GM19467 (cell line): ENCODE data around the gene GALNT16.

Experiments used
- ATAC-seq: cut with Tn5 transposase; IDR thresholded peaks from one replicate; pipeline ENCODE4 v1.9.1; 2021; ENCODE audit warnings: mild to moderate bottlenecking, moderate library complexity; ENCODE audit not compliant: unreplicated experiment

GALNT16 gene

DNA sequence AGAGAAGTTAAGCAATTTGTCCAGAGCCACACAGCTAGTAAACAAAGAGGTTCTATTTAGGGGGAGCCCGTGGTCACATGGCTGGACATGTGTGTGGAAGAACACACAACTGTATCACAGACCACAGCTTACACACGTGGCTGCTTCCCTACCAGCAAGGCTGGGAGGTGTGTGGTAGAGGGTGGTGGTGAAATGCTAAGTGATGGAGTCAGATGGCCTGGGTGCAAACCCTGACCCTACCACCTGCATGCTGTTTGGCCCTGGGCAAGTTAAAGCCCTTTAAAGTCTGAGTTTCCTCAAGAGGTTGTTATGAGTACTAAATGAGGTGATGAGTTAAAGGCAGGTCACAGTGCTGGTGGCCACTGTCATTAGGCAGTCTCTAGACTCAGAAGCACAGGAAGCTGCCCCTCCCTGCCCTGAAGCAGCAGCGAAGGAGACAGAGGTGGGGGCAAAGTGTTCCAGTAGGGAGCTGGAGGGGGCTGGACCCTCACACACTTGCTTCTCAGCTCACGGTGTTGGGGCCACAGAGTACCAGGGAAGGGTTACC, 73.9 kb downstream of the GALNT16 start:
- no peak for ATAC-seq

GRCh38 chr14:69334576-69334975, 74.6 kb downstream of the GALNT16 start:
- ATAC-seq, result no peak

- ATAC-seq, result no peak
Measured at GRCh38 chr14:69335371-69335771, 75.4 kb downstream of the GALNT16 start.

- ATAC-seq, result no peak
Measured at GRCh38 chr14:69337984-69338383, 78.0 kb downstream of the GALNT16 start.

DNA sequence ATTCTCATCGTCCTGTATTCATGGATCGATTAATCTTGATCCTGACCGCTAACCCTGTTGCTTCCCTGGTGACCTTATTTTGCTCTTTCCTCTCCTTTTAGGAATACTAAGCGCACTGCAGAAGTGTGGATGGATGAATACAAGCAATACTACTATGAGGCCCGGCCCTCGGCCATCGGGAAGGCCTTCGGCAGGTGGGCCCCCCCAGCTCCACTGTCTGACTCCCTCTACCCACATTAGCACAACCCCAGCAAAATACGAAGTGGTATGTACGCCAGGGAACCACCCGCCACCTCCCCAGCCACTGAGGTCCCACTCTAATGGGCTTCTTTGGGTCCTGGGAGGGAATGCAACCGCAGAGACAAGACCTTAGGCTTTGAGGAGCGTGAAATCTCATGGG, 79.5 kb downstream of the GALNT16 start:
- no peak for ATAC-seq

DNA sequence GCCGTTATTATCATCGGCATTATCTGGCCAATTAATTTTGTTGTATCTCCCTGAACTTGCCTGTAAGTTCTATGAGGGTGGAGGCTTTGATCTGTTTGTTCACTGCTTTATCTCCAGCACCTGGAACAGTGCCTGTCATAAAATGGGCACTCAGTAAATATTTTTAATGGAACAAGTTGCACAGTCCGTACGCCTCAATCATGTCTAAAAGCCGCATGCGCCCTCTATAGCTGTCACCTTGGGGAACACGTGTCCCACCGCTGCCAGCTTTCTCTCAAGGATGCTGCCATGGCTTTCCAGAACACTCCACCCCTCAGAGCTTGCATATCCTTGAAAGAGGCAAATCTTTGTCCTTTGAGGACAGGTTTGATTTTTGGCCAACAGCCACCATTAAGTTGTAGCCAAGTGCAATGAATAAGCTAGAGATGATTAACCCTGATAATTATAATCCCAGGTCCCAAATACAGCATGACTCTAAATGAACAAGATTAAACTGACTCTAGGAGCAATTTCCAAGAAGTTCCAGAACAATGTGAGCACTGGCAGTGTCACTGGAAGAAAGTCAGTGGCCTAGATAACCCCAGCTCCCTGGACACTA, 83.1 kb downstream of the GALNT16 start:
- no peak for ATAC-seq

GRCh38 chr14:69344171-69344570, 84.2 kb downstream of the GALNT16 start:
- no peak for ATAC-seq

DNA sequence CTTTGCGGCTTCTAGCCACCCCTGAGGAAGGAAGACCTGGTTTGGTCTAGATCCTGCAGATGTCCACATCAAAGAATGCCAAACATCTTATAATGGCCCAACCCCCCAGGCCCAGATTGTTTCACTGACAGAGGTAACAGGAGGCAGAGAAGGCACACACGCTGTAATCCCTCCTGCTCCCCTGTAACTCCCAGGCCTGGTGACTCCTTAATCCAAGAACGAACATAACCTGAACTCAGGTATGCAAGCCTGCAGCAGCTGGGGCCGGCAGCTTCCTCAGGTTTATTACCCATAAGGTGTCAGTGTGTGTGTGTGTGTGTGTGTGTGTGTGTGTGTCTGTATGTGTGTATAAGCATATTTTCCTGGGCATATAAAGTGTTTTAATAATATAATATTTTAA, 85.4 kb downstream of the GALNT16 start:
- ATAC-seq, result no peak

GRCh38 chr14:69346710-69347109, 86.8 kb downstream of the GALNT16 start:
- no peak for ATAC-seq

GRCh38 chr14:69349091-69349777, 89.3 kb downstream of the GALNT16 start:
- ATAC-seq, result no peak

DNA sequence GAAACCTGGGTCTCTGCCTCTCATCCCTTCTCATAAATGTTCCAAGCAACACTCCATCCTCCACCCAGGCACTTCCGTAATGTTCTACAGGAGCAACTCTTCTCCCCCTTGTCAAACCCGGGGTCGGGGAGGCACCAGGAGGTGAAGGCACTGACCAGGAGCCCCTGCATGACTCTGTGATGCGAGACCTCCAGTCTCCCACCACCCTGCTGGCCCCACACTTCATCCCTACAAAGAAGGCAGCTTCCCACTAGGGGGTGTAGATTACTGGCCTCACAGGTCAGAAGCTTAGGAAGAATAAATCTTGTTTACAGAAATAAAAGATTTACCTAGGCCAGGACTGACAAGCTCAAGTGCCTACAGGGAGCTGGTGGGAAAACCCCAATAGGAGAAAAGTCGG, 90.9 kb downstream of the GALNT16 start:
- no peak for ATAC-seq

- ATAC-seq, result no peak
Measured at GRCh38 chr14:69351385-69351784, 91.4 kb downstream of the GALNT16 start.

GRCh38 chr14:69351911-69352310, 92.0 kb downstream of the GALNT16 start:
- ATAC-seq, result no peak

DNA sequence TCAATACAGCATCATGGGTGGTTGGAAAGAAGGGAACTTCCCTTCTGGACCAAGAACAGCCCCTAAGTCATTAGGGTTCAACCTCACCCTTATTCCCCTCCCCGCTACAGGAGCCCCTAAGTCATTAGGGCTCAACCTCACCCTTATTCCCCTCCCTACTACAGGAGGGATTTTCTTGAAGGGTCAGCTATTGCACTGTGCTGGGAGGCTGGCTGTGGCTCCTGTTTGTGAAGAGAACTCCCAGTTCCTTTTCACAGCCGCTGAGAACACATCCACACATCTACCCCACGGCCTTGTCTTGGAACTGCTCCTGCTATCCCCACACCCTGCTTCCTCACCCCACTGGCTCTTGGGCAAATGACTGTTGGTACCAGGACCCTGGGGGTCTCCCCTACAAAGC, 93.2 kb downstream of the GALNT16 start:
- ATAC-seq, result no peak

- ATAC-seq, result peak; percentile 82
Measured at GRCh38 chr14:69354383-69355153, 94.6 kb downstream of the GALNT16 start.

DNA sequence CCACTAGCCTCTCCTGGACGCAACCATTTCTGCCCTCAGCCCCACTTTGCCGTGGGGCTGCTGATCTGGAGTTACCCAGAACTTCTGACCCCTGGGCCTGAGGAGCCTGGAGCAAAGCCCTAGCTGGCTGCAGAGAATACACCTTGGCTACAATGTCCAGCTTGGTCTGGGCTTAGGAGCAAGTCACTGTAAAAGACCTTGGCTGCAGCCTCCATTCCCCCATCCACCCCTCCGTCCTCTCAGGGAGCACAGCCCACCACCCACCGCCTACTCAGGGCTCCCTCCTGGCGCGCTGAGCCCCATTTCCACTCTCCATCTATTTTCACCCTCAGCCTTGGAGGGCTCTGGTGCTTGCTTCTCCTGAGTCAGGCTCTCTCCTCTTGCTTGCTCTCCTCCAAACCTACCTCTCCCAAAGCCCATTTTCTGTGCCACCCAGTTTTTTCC, 95.2 kb downstream of the GALNT16 start:
- ATAC-seq, result no peak

- no peak for ATAC-seq
Measured at GRCh38 chr14:69355607-69356281, 95.8 kb downstream of the GALNT16 start.

DNA sequence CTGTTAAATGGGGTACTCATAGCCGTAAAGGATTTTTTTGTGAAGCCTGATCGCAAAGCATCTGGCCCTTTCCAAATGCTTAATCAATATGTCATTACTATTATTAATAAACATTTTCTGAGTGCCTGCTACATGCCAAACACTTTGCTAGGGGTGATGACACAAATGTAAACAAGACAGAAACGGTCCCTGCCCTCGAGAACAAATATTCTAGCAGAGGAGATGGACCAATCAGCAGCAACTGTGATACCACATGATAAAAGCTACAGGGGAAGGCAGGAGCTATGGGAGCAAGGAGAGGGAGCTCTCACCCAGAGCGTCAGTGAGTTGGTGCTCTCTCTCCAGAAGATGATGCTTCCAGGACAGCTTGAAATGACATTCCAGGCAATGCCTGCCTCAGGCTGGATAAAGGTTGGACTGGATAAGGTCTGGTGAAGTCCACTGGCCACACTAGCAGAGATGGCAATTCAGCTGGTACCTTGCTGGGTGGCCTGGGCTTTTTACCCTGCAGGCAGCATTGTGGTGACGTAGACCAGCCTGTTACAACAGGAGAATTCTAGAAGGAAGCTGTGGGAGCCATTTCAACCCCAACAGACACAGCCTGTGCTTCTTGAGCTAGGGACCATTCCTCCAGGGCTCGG, 97.1 kb downstream of the GALNT16 start:
- ATAC-seq, result no peak

- no peak for ATAC-seq
Measured at GRCh38 chr14:69357544-69358200, 97.7 kb downstream of the GALNT16 start.
